Ishikawa (cell line): ENCODE data around the gene LINC01488.

Experiments
- CEBPB ChIP-seq: IDR thresholded peaks from 2 replicates; pipeline ENCODE4 v1.6.1; 2012
- CREB1 ChIP-seq: IDR thresholded peaks from 2 replicates; pipeline ENCODE4 v1.6.1; 2012; ENCODE audit warnings: low read depth
- EGR1 ChIP-seq: IDR thresholded peaks from 2 replicates; pipeline ENCODE4 v1.6.1; 2012
- EP300 ChIP-seq: IDR thresholded peaks from 2 replicates; pipeline ENCODE4 v1.6.1; 2012; ENCODE audit warnings: borderline replicate concordance
- FOXM1 ChIP-seq: IDR thresholded peaks from 2 replicates; pipeline ENCODE4 v1.6.1; 2012; ENCODE audit warnings: low read depth, borderline replicate concordance
- NFIC ChIP-seq: IDR thresholded peaks from 2 replicates; pipeline ENCODE4 v1.6.1; 2012
- RAD21 ChIP-seq: IDR thresholded peaks from 2 replicates; pipeline ENCODE4 v1.6.1; 2012; ENCODE audit warnings: low read depth
- TAF1 ChIP-seq: IDR thresholded peaks from 2 replicates; pipeline ENCODE4 v1.6.1; 2012; ENCODE audit warnings: low read depth, mild to moderate bottlenecking
- TCF12 ChIP-seq: IDR thresholded peaks from 2 replicates; pipeline ENCODE4 v1.6.1; 2012; ENCODE audit warnings: low read depth
- TEAD4 ChIP-seq: IDR thresholded peaks from 2 replicates; pipeline ENCODE4 v1.6.1; 2012
- YY1 ChIP-seq: IDR thresholded peaks from 2 replicates; pipeline ENCODE4 v1.6.1; 2012; ENCODE audit warnings: low read depth
- ZBTB7A ChIP-seq: IDR thresholded peaks from 2 replicates; pipeline ENCODE4 v1.6.1; 2012; ENCODE audit warnings: low read depth
- TF ChIP-seq, protein P1 (sequence below): IDR thresholded peaks from 2 replicates; pipeline ENCODE4 v1.6.1; 2012
- TF ChIP-seq, protein P2 (sequence below): IDR thresholded peaks from 2 replicates; pipeline ENCODE4 v1.6.1; 2012; ENCODE audit warnings: low read depth, mild to moderate bottlenecking
- TF ChIP-seq, protein P3 (sequence below): IDR thresholded peaks from 2 replicates; pipeline ENCODE4 v1.6.1; 2012

The LINC01488 gene

DNA sequence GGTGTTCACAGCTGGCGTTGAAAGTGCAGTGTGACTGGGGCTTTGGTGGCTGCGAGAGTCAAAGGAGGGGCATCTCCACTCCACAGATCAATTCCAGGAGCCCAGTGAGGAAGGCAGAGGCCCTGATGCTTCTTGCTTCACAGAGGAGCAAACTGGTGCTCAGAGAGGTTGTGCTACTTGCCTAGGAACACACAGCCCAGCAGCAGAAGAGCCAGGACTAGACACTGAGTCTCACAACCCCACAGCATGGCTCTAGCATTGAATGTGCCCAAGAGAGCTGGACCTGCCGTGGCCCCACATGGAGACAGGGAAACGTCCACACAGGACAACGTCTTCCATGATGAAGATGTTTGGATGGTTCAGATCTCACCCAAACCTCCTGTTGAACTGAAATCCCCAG lies 33.3 kb downstream of the LINC01488 start:
- no peak for TF ChIP-seq TCF12
- no peak for TF ChIP-seq YY1
- no peak for TF ChIP-seq CEBPB
- no peak for TF ChIP-seq CREB1
- TF ChIP-seq ZBTB7A: no peak
- TF ChIP-seq, protein P1, sequence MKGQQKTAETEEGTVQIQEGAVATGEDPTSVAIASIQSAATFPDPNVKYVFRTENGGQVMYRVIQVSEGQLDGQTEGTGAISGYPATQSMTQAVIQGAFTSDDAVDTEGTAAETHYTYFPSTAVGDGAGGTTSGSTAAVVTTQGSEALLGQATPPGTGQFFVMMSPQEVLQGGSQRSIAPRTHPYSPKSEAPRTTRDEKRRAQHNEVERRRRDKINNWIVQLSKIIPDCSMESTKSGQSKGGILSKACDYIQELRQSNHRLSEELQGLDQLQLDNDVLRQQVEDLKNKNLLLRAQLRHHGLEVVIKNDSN: no peak
- no peak for TF ChIP-seq EGR1
- no peak for TF ChIP-seq RAD21
- no peak for TF ChIP-seq TEAD4

DNA sequence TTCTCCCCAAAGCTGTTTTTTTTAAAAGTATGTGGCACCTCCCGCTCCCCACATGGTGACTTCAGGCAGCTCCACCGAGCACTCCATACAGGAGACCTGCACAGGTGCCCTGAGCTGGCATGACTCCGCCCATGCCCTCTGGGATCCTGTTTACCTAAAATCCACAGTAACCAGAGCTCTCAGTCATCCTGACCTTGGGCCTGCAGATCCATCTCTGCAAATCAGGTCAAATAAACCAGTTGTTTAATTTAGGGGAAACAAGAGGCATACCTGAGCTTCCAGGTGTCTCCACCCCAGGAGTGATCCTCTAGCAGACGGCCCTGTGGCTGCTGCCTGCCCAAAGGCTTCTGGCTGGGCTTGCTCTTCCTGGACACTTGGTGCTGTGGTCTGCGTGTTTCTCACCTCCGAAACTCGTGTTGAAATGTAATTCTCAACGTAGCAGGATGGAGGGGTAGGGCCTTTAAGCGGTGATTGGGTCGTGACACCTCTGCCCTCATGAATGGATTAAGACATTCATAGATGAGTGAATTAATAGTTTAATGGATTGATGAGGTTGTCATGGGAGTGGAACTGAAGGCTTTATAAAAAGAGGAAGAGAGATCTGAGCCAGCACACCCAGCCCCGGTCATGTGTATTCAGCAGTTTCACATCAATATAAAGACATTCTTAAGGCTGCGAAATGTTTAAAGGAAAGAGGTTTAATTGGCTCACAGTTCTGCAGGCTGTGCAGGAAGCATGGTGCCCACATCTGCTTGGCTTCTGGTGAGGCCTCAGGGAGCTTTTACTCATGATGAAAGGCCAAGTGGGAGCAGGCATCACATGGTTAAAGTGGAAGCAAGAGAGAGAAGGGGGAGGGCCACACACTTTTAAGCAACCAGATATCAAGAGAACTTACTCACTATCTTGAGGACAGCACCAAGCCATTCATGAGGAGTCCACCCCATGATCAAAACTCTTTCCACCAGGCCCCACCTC lies 34.1 kb downstream of the LINC01488 start:
- TF ChIP-seq EGR1 (no peak), TCF12 (no peak), ZBTB7A (no peak), NFIC (no peak), EP300 (no peak), YY1 (no peak), RAD21 (no peak), TAF1 (no peak), CEBPB (no peak), FOXM1 (no peak), TEAD4 (no peak)
- TF ChIP-seq, protein P1: no peak
- TF ChIP-seq, protein P2, sequence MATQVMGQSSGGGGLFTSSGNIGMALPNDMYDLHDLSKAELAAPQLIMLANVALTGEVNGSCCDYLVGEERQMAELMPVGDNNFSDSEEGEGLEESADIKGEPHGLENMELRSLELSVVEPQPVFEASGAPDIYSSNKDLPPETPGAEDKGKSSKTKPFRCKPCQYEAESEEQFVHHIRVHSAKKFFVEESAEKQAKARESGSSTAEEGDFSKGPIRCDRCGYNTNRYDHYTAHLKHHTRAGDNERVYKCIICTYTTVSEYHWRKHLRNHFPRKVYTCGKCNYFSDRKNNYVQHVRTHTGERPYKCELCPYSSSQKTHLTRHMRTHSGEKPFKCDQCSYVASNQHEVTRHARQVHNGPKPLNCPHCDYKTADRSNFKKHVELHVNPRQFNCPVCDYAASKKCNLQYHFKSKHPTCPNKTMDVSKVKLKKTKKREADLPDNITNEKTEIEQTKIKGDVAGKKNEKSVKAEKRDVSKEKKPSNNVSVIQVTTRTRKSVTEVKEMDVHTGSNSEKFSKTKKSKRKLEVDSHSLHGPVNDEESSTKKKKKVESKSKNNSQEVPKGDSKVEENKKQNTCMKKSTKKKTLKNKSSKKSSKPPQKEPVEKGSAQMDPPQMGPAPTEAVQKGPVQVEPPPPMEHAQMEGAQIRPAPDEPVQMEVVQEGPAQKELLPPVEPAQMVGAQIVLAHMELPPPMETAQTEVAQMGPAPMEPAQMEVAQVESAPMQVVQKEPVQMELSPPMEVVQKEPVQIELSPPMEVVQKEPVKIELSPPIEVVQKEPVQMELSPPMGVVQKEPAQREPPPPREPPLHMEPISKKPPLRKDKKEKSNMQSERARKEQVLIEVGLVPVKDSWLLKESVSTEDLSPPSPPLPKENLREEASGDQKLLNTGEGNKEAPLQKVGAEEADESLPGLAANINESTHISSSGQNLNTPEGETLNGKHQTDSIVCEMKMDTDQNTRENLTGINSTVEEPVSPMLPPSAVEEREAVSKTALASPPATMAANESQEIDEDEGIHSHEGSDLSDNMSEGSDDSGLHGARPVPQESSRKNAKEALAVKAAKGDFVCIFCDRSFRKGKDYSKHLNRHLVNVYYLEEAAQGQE: no peak
- TF ChIP-seq, protein P3, sequence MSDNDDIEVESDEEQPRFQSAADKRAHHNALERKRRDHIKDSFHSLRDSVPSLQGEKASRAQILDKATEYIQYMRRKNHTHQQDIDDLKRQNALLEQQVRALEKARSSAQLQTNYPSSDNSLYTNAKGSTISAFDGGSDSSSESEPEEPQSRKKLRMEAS: no peak

DNA sequence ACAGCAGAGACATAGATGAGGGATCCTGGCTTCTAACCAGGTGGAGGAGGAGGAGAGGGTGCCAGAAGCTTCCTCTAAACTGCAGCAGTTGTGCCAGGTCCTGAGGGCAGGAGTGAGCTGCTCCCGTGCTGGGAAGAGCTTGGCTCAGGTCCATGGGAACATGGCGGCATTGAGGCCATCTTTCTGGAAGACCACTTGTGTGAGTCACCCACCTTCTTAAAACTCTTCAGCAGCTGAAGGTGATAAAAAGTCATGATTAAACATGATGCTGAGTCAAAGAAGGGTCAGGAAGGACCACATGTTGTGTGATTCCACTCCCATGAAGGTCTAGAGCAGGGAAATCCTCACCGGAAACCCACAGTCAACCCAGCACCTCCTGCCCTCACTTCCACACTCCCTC lies 35.1 kb downstream of the LINC01488 start:
- no peak for TF ChIP-seq NFIC
- TF ChIP-seq RAD21: no peak
- TF ChIP-seq CREB1: no peak
- TF ChIP-seq, protein P2: no peak
- TF ChIP-seq CEBPB: no peak

DNA sequence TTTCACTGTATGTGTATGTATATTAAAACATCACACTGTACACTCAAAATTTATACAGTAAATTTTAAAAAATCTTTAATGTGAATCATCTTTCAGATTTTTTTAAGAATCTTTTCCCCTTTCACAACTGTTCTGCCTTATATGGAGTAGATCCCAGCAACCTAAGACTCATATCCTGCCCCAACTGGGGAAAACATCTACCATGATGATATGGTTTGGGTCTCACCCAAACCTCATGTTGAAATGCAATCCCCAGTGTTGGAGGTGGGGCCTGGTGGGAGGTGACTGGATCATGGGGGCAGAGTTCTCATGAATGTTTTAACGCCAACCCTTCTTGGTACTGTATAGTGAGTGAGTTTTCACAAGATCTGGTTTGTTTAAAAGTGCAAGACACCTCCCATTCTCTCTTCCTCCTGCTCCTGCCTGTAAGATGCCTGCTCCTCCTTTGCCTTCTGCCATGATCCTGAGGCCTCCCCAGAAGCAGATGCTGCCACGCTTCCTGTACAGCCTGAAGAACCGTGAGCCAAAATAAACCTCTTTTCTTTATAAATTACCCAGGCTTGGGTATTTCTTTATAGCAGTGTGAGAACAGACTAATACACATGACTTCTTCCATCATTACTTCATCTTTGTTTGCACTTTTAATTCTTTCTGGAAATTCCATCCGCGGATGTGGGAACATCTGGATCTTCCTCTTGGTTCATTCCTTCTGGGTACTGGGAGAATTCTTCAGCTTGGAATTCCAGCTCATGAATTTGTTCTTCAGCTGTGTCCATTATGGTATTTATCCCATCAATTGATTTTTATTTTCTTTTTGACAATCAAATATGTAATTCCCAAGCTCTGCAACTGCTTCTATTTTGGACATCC lies 36.9 kb downstream of the LINC01488 start:
- TF ChIP-seq CREB1: no peak
- TF ChIP-seq, protein P2: no peak
- no peak for TF ChIP-seq ZBTB7A
- TF ChIP-seq FOXM1: no peak
- TF ChIP-seq CEBPB: no peak
- no peak for TF ChIP-seq EP300
- TF ChIP-seq TCF12: no peak
- TF ChIP-seq, protein P1: no peak
- TF ChIP-seq, protein P3: no peak
- TF ChIP-seq NFIC: no peak
- TF ChIP-seq RAD21: no peak
- no peak for TF ChIP-seq YY1
- no peak for TF ChIP-seq TAF1
